ENCODE data around the gene GNAO1.

- TF ChIP-seq POLR2A (IDR thresholded peaks at IDR 0.05) (no peak), POLR2AphosphoS5 (IDR thresholded peaks at IDR 0.05) (no peak)
- TF ChIP-seq, protein P1, sequence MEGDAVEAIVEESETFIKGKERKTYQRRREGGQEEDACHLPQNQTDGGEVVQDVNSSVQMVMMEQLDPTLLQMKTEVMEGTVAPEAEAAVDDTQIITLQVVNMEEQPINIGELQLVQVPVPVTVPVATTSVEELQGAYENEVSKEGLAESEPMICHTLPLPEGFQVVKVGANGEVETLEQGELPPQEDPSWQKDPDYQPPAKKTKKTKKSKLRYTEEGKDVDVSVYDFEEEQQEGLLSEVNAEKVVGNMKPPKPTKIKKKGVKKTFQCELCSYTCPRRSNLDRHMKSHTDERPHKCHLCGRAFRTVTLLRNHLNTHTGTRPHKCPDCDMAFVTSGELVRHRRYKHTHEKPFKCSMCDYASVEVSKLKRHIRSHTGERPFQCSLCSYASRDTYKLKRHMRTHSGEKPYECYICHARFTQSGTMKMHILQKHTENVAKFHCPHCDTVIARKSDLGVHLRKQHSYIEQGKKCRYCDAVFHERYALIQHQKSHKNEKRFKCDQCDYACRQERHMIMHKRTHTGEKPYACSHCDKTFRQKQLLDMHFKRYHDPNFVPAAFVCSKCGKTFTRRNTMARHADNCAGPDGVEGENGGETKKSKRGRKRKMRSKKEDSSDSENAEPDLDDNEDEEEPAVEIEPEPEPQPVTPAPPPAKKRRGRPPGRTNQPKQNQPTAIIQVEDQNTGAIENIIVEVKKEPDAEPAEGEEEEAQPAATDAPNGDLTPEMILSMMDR (IDR thresholded peaks at IDR 0.05): no peak
Observed at GRCh38 chr16:56371660-56371937, 180.3 kb downstream of the GNAO1 start.
